GM23248 (cell line): ENCODE results near the gene SATB1. TPM values are rescaled to one million over a fixed set of nuclear protein-coding genes. Genes with fewer than 3 reads are reported as not detected.

Experiments used
- DNase-seq: peaks from one replicate; pipeline ENCODE4 v3.0.0-alpha.2; 2015
- H2AFZ ChIP-seq: fragments of 200-600 bp; sonication (generic); 2 replicates; pipeline ENCODE4 v1.6.1; 2016; ENCODE audit warnings: antibody characterized with exemption
- H3F3A ChIP-seq: fragments of 200-600 bp; sonication (generic); 2 replicates; pipeline ENCODE4 v1.6.1; 2016; ENCODE audit warnings: mild to moderate bottlenecking, antibody characterized with exemption, mixed run types; ENCODE audit not compliant: insufficient read depth
- H3K27ac ChIP-seq: fragments of 200-600 bp; sonication (generic); 2 replicates; pipeline ENCODE4 v1.5.1; 2016; ENCODE audit warnings: mild to moderate bottlenecking
- H3K27me3 ChIP-seq: fragments of 200-600 bp; sonication (generic); replicated peaks from 2 replicates; pipeline ENCODE4 v1.6.1; 2016; ENCODE audit warnings: mild to moderate bottlenecking; ENCODE audit not compliant: insufficient read depth
- H3K36me3 ChIP-seq: fragments of 200-600 bp; sonication (generic); 2 replicates; pipeline ENCODE4 v1.6.1; 2016; ENCODE audit warnings: low read depth, mild to moderate bottlenecking
- H3K4me1 ChIP-seq: fragments of 200-600 bp; sonication (generic); 2 replicates; pipeline ENCODE4 v1.6.1; 2016; ENCODE audit warnings: mild to moderate bottlenecking; ENCODE audit not compliant: insufficient read depth
- H3K4me2 ChIP-seq: fragments of 200-600 bp; sonication (generic); one replicate; pipeline ENCODE4 v1.6.1; 2016; ENCODE audit warnings: mild to moderate bottlenecking; ENCODE audit not compliant: unreplicated experiment
- H3K4me3 ChIP-seq: fragments of 200-600 bp; sonication (generic); 2 replicates; pipeline ENCODE4 v1.5.1; 2016; ENCODE audit warnings: mild to moderate bottlenecking
- H3K79me2 ChIP-seq: fragments of 200-600 bp; sonication (generic); 2 replicates; pipeline ENCODE4 v1.6.1; 2016; ENCODE audit warnings: mild to moderate bottlenecking; ENCODE audit not compliant: insufficient read depth
- H3K9ac ChIP-seq: fragments of 200-600 bp; sonication (generic); 2 replicates; pipeline ENCODE4 v1.6.1; 2016; ENCODE audit warnings: mild to moderate bottlenecking
- H3K9me2 ChIP-seq: fragments of 200-600 bp; sonication (generic); 2 replicates; pipeline ENCODE4 v1.6.1; 2016; ENCODE audit warnings: mixed run types, mild to moderate bottlenecking, moderate library complexity; ENCODE audit not compliant: insufficient read depth
- H3K9me3 ChIP-seq: fragments of 200-600 bp; sonication (generic); one replicate; pipeline ENCODE4 v1.6.1; 2017; ENCODE audit warnings: low read depth
- H4K20me1 ChIP-seq: fragments of 200-600 bp; sonication (generic); 2 replicates; pipeline ENCODE4 v1.6.0; 2016; ENCODE audit not compliant: insufficient read depth
- EZH2 ChIP-seq: fragments of 200-600 bp; sonication (generic); IDR thresholded peaks from 2 replicates; pipeline ENCODE4 v1.6.1; 2018; ENCODE audit warnings: antibody characterized with exemption, mild to moderate bottlenecking; ENCODE audit not compliant: insufficient read depth, poor library complexity, severe bottlenecking
- EZH2phosphoT487 ChIP-seq: fragments of 200-600 bp; sonication (generic); IDR thresholded peaks from 2 replicates; pipeline ENCODE4 v1.6.1; 2018; ENCODE audit warnings: antibody characterized with exemption, moderate library complexity, mild to moderate bottlenecking, low read depth; ENCODE audit not compliant: insufficient read depth
- WGBS, 2 experiments: methylation state at CpG; one replicate each; pipeline ENCODE4 v1.1.6; 2015 to 2017; ENCODE audit warnings: low lambda C conversion rate in 2 of 2, low coverage in 1 of 2; ENCODE audit errors: missing lambda C conversion rate in 2 of 2; 5-methylcytosine and 5-hydroxymethylcytosine counted together
- in situ Hi-C: fragments of 300-500 bp; cut with MboI; formaldehyde crosslinking; loops from 2 replicates; pipeline ENCODE4 v1.15.0; 2020
- polyA plus RNA-seq: library from polyadenylated mRNA; unstranded; fragments of >200 nt; fragmentation: Nextera tagmentation; extraction: Ambion mirVana; gene quantifications from 2 replicates; pipeline ENCODE4 v1.2.1, GENCODE V29; 2016
- total RNA-seq: library from RNA; depleted of rRNA; stranded (reverse); fragments of >200 nt; shearing (Covaris generic); gene quantifications from 2 replicates; pipeline ENCODE4 v1.2.3, GENCODE V29; 2014

SATB1 gene
- total and polyA plus RNA-seq, 2 experiments from 2014 or later = 5.7 to 12.0 TPM

- H3K27me3 ChIP-seq = no peaks in the 10 kb centered on the region
- 88 to 97% methylated on average over 6 of the region's 6 CpGs for WGBS, 2 experiments
Measured at GRCh38 chr3:18438586-18438985, 13.4 kb upstream of the SATB1 start.

GRCh38 chr3:18436213-18436612 is 11.1 kb upstream of the SATB1 start:
- no peak for DNase-seq
- H3K4me3 ChIP-seq = no peak overlapping the region
- peaks cover 11% of the 10 kb centered on the region; the same call in 1 of the 2 replicates for H3F3A ChIP-seq
- no peak overlapping the region for H3K4me2 ChIP-seq
- H3K36me3 ChIP-seq = no peaks in the 10 kb centered on the region
- H2AFZ ChIP-seq = no peak overlapping the region
- no peaks in the 10 kb centered on the region for H3K27me3 ChIP-seq
- no peak overlapping the region for H3K9ac ChIP-seq
- TF ChIP-seq EZH2 = no peak
- no peak for TF ChIP-seq EZH2phosphoT487
- H3K27ac ChIP-seq = no peak overlapping the region
- in situ Hi-C loops = no loop called here
- H3K4me1 ChIP-seq = peaks cover 19% of the 10 kb centered on the region
- H3K9me3 ChIP-seq = no peaks in the 10 kb centered on the region
- WGBS, 2 experiments = 88 to 90% methylated on average over 2 of the region's 2 CpGs
- no peaks in the 10 kb centered on the region for H3K79me2 ChIP-seq
- H4K20me1 ChIP-seq = no peaks in the 10 kb centered on the region
- H3K9me2 ChIP-seq = no peaks in the 10 kb centered on the region

More at GRCh38 chr3:18438586-18438985, 13.4 kb upstream of the SATB1 start:
- Histone ChIP-seq H3K9me2 (no peaks in the 10 kb centered on the region), H3K9me3 (no peaks in the 10 kb centered on the region), H3K4me1 (peaks cover 19% of the 10 kb centered on the region), H3K27ac (no peak overlapping the region), H2AFZ (no peak overlapping the region), H3K36me3 (no peaks in the 10 kb centered on the region), H3K4me2 (no peak overlapping the region), H4K20me1 (no peaks in the 10 kb centered on the region), H3K4me3 (no peak overlapping the region), H3K79me2 (no peaks in the 10 kb centered on the region), H3K9ac (no peak overlapping the region), H3F3A (peaks cover 11% of the 10 kb centered on the region; the same call in 1 of the 2 replicates)
- no peak for DNase-seq
- TF ChIP-seq EZH2 (no peak), EZH2phosphoT487 (no peak)
- in situ Hi-C loops = no loop called here

- Histone ChIP-seq H3K36me3 (no peaks in the 10 kb centered on the region), H3K79me2 (no peaks in the 10 kb centered on the region), H3K4me2 (no peak overlapping the region), H3K27me3 (no peaks in the 10 kb centered on the region), H3K4me3 (no peak overlapping the region), H3K27ac (no peak overlapping the region), H3F3A (no peaks in the 10 kb centered on the region), H3K4me1 (peaks cover 5% of the 10 kb centered on the region), H4K20me1 (no peaks in the 10 kb centered on the region), H3K9me3 (no peaks in the 10 kb centered on the region), H3K9me2 (no peaks in the 10 kb centered on the region), H3K9ac (no peak overlapping the region), H2AFZ (no peak overlapping the region)
- TF ChIP-seq EZH2 = no peak
- TF ChIP-seq EZH2phosphoT487 = no peak
- no peak for DNase-seq
- WGBS, 2 experiments = 72% methylated on average over 6 of the region's 6 CpGs
- in situ Hi-C loops = no loop called here
Measured at GRCh38 chr3:18434711-18435110, 9.6 kb upstream of the SATB1 start.

GRCh38 chr3:18432752-18433151 is 7.6 kb upstream of the SATB1 start:
- H3K9ac ChIP-seq = no peak overlapping the region
- H3K9me2 ChIP-seq = no peaks in the 10 kb centered on the region
- no peaks in the 10 kb centered on the region for H3F3A ChIP-seq
- H4K20me1 ChIP-seq = no peaks in the 10 kb centered on the region
- no peak overlapping the region for H3K4me2 ChIP-seq
- no peaks in the 10 kb centered on the region for H3K9me3 ChIP-seq
- TF ChIP-seq EZH2 (no peak), EZH2phosphoT487 (no peak)
- no peak overlapping the region for H2AFZ ChIP-seq
- H3K4me3 ChIP-seq = no peak overlapping the region
- in situ Hi-C loops = no loop called here
- 54 to 56% methylated on average over 1 of the region's 1 CpG for WGBS, 2 experiments
- no peaks in the 10 kb centered on the region for H3K79me2 ChIP-seq
- DNase-seq = no peak
- H3K27me3 ChIP-seq = no peaks in the 10 kb centered on the region
- H3K36me3 ChIP-seq = no peaks in the 10 kb centered on the region
- no peak overlapping the region for H3K27ac ChIP-seq
- no peaks in the 10 kb centered on the region for H3K4me1 ChIP-seq

GRCh38 chr3:18431266-18431665 is 6.1 kb upstream of the SATB1 start:
- no peaks in the 10 kb centered on the region for H3K36me3 ChIP-seq
- in situ Hi-C loops = no loop called here
- no peak overlapping the region for H2AFZ ChIP-seq
- no peak for TF ChIP-seq EZH2phosphoT487
- TF ChIP-seq EZH2 = no peak
- no peak overlapping the region for H3K4me2 ChIP-seq
- 70 to 72% methylated on average over 3 of the region's 3 CpGs for WGBS, 2 experiments
- no peaks in the 10 kb centered on the region for H3F3A ChIP-seq
- H3K79me2 ChIP-seq = no peaks in the 10 kb centered on the region
- DNase-seq = no peak
- no peak overlapping the region for H3K27ac ChIP-seq
- H3K9ac ChIP-seq = no peak overlapping the region
- no peaks in the 10 kb centered on the region for H3K9me3 ChIP-seq
- no peaks in the 10 kb centered on the region for H3K4me1 ChIP-seq
- H3K4me3 ChIP-seq = no peak overlapping the region
- H3K9me2 ChIP-seq = no peaks in the 10 kb centered on the region
- no peaks in the 10 kb centered on the region for H4K20me1 ChIP-seq
- H3K27me3 ChIP-seq = no peaks in the 10 kb centered on the region
